HT-29 (cell line): ENCODE data around the gene CLBA1. TPM values are rescaled to one million over a fixed set of nuclear protein-coding genes. Genes with fewer than 3 reads are reported as not detected.
"Not testable (repeated sequence)": the region's sequence is repeated elsewhere in the genome, so short reads cannot be mapped to it uniquely, and the experiment has no call there.

ENCODE experiments used
- DNase-seq: peaks from one replicate; pipeline ENCODE4 v3.0.0-alpha.2; 2015; ENCODE audit warnings: low spot score
- total RNA-seq: library from RNA; depleted of rRNA; stranded (reverse); fragments of >200 nt; shearing (Covaris generic); gene quantifications from 2 replicates; pipeline ENCODE4 v1.2.3, GENCODE V29; 2014

The CLBA1 gene
- total RNA-seq, 1 experiment from 2014 or later = 11.6 TPM

GRCh38 chr14:105022276-105022670 lies 36.7 kb downstream of the CLBA1 start:
- DNase-seq = no peak

GRCh38 chr14:105023144-105023543 lies 37.6 kb downstream of the CLBA1 start:
- no peak for DNase-seq

- no peak for DNase-seq
Observed at GRCh38 chr14:105023791-105024480, 38.3 kb downstream of the CLBA1 start.

GRCh38 chr14:105025429-105025828 lies 39.8 kb downstream of the CLBA1 start:
- DNase-seq = no peak

- no peak for DNase-seq
Observed at GRCh38 chr14:105026033-105026785, 40.6 kb downstream of the CLBA1 start.

GRCh38 chr14:105026802-105027563 lies 41.4 kb downstream of the CLBA1 start:
- DNase-seq = peak; percentile 11

- not testable (repeated sequence) for DNase-seq
Observed at GRCh38 chr14:105027718-105028117, 42.1 kb downstream of the CLBA1 start.

GRCh38 chr14:105028251-105028927 lies 42.8 kb downstream of the CLBA1 start:
- DNase-seq = no peak

GRCh38 chr14:105029402-105029801 lies 43.8 kb downstream of the CLBA1 start:
- no peak for DNase-seq

- no peak for DNase-seq
Observed at GRCh38 chr14:105030194-105030593, 44.6 kb downstream of the CLBA1 start.

- DNase-seq = no peak
Observed at GRCh38 chr14:105030836-105031396, 45.3 kb downstream of the CLBA1 start.

GRCh38 chr14:105032451-105032901 lies 46.9 kb downstream of the CLBA1 start:
- not testable (repeated sequence) for DNase-seq

GRCh38 chr14:105033412-105033900 lies 47.9 kb downstream of the CLBA1 start:
- DNase-seq = not testable (repeated sequence)

- no peak for DNase-seq
Observed at GRCh38 chr14:105034315-105035039, 48.9 kb downstream of the CLBA1 start.

GRCh38 chr14:105035616-105036015 lies 50.0 kb downstream of the CLBA1 start:
- not testable (repeated sequence) for DNase-seq

GRCh38 chr14:105039458-105040205 lies 54.0 kb downstream of the CLBA1 start:
- DNase-seq = no peak

- DNase-seq = no peak
Observed at GRCh38 chr14:105041841-105042765, 56.5 kb downstream of the CLBA1 start.

- no peak for DNase-seq
Observed at GRCh38 chr14:105042813-105043212, 57.2 kb downstream of the CLBA1 start.

- no peak for DNase-seq
Observed at GRCh38 chr14:105043641-105044040, 58.1 kb downstream of the CLBA1 start.
